ENCODE measurements around the gene MDN1. TPM values are rescaled to one million over a fixed set of nuclear protein-coding genes. Genes with fewer than 3 reads are reported as not detected.
"Not testable (repeated sequence)": the region's sequence is repeated elsewhere in the genome, so short reads cannot be mapped to it uniquely, and the experiment has no call there.

The MDN1 gene
- total RNA-seq, result 51.2 TPM

- DNase-seq (ENCODE audit: low spot score), result peak; percentile 92
These were observed at the start of gene MDN1 for GRCh38 chr6:89819336-89820130. MDN1 (minus strand) TSS chr6:89819794; CDS start chr6:89819607, 187 bp downstream.

DNA sequence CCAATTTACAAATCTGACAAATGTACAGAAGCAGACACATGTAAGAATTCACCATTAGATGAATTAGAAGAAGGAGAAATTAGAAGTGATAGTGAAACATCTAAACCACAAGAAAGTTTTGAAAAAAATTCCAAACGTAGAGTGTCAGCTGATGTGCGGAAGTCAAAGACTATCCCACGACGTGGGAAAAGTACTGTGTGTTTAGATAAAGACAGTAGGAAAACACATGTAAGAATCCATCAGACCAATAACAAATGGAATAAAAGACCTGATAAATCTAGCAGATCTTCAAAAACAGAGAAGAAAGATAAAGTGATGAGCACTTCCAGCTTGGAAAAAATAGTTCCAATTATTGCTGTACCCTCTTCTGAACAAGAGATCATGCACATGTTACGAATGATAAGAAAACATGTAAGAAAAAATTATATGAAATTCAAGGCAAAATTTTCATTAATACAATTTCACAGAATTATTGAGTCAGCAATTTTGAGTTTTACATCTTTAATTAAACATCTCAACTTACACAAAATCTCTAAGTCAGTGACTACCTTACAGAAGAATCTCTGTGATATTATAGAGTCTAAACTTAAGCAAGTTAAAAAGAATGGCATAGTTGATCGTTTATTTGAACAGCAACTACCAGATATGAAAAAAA is 46.6 kb upstream of the MDN1 start:
- no peak for DNase-seq (ENCODE audit: low spot score)

DNA sequence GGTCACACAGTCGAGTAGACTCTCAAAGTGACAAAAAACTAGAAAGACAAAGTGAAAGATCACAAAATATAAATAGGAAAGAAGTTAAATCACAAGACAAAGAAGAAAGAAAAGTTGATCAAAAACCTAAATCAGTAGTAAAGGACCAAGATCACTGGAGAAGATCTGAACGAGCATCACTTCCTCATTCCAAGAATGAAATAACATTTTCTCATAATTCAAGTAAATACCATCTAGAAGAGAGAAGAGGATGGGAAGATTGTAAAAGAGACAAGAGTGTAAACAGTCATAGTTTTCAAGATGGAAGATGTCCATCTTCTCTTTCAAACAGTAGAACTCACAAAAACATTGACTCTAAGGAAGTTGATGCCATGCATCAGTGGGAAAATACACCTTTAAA is 43.1 kb upstream of the MDN1 start:
- DNase-seq (ENCODE audit: low spot score), result no peak

GRCh38 chr6:89862273-89862672 is 42.7 kb upstream of the MDN1 start:
- no peak for DNase-seq (ENCODE audit: low spot score)

DNA sequence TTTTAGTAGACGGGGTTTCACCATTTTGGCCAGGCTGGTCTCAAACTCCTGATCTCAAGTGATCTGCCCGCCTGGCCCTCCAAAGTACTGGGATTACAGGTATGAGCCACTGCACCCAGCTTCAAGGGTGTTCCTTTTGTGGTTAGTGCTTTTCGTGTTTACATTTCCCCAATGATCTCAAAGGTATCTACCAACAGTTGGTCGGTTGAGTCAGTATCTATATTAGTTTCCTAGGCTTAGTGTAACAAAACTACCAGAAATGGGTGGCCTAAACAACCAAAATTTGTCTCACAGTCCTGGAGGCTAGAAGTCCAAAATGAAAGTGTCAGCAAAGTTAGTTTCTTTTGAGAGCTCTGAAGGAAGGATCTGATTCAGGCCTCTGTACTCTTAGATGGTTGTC is 40.1 kb upstream of the MDN1 start:
- DNase-seq (ENCODE audit: low spot score), result no peak

- no peak for DNase-seq (ENCODE audit: low spot score)
These were observed 38.4 kb upstream of the MDN1 start for GRCh38 chr6:89858041-89858440.

- no peak for DNase-seq (ENCODE audit: low spot score)
These were observed 33.5 kb upstream of the MDN1 start for GRCh38 chr6:89853068-89853467.

- DNase-seq (ENCODE audit: low spot score), result not testable (repeated sequence)
These were observed 27.9 kb upstream of the MDN1 start for GRCh38 chr6:89847513-89847912.

DNA sequence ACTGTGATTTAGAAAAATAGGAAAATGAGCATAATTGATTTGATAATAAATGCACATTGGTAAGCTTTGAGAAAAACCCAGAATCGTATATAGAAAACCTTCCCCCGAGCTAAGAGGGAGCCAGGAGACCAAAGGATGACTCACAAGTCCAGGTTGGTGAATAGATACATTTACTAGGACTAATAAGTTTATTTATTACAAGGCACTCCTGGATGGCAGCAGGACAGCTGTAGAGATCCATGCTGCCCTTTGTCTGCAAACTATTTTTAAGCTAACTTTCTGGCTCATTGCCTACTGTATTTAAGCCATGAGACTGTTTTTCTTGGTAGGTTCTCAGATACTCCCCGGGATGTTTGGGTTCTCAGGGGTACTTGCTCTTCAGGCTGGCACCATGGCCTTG is 23.5 kb upstream of the MDN1 start:
- no peak for DNase-seq (ENCODE audit: low spot score)

DNA sequence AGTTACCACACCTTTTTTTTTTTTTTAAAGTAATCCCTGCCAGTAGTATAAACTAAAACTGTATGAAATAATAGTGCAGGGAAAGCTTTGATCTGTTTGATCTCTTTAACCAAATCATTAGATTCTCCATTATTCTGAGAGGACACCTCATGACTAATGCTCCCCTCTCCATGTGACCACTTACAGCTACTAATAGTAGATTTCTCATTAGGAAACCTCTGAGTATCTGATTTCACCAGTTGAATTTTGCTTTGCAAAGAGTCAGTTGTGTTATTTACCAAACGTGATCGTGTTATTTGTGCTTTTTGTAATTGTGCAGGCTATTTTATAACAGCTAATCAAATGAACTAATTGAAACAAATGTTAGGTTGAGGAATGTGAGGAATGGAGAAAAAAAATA is 22.6 kb upstream of the MDN1 start:
- no peak for DNase-seq (ENCODE audit: low spot score)

- DNase-seq (ENCODE audit: low spot score), result no peak
These were observed 20.9 kb upstream of the MDN1 start for GRCh38 chr6:89840538-89840937.

- no peak for DNase-seq (ENCODE audit: low spot score)
These were observed 17.1 kb upstream of the MDN1 start for GRCh38 chr6:89836639-89837222.

GRCh38 chr6:89834884-89835792 is 15.5 kb upstream of the MDN1 start:
- DNase-seq (ENCODE audit: low spot score), result no peak

GRCh38 chr6:89830170-89830809 is 10.7 kb upstream of the MDN1 start:
- no peak for DNase-seq (ENCODE audit: low spot score)

GRCh38 chr6:89829472-89830169 is 10.0 kb upstream of the MDN1 start, which contains the start of gene CASP8AP2:
CASP8AP2 (plus strand) TSS chr6:89829880.
- peak; percentile 96 for DNase-seq (ENCODE audit: low spot score)

- no peak for DNase-seq (ENCODE audit: low spot score)
These were observed 9.4 kb upstream of the MDN1 start for GRCh38 chr6:89828988-89829471.

- DNase-seq (ENCODE audit: low spot score), result not testable (repeated sequence)
These were observed 8.9 kb upstream of the MDN1 start for GRCh38 chr6:89828475-89828987.

DNA sequence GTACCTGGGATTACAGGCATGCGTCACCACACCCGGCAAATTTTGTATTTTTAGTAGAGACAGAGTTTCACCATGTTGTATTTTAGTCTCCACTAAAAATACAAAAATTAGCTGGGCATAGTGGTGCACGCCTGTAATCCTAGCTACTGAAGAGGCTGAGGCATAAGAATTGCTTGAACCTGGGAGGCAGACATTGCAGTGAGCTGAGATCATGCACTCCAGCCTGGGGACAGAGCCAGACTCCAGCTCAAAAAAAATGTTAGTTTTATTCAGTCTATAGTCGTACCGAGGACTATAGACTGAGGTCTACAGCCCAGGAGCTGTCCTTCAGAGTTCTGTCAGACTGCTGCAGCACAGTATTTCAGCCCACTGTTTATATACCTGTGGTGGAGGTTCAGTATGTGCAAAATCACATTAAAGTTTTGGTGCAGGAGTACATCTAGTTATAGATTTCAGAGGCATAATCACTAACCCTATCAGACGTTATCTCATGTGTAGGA is 6.5 kb upstream of the MDN1 start:
- DNase-seq (ENCODE audit: low spot score), result no peak

DNA sequence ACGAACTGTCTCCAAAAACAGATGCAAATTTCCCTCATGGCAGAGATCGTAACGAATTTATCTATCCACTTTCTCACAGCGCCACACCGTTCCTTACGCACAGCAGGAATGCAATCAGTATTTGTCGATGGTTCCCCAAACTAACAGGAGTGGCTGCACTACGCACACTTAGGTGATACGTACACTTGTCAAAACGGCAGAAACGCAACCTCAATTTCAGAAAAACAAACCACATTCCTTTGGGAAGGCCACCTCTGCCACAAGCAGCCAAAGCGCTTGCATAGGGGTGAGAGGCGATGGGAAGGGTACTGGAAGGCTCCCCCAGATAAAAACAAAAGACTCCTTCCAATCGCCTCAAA is 638 bp downstream of the MDN1 start:
- no peak for DNase-seq (ENCODE audit: low spot score)

- DNase-seq (ENCODE audit: low spot score), result no peak
These were observed 2.1 kb downstream of the MDN1 start for GRCh38 chr6:89817481-89817880.

All from ureter (tissue), 1 donor.